Right lobe of liver (tissue), 6 donors: ENCODE data around the gene PTPRN2. TPM values are rescaled to one million over a fixed set of nuclear protein-coding genes. Genes with fewer than 3 reads are reported as not detected.
A peak's percentile ranks its signal among the peaks of the same experiment; 100 is the strongest.

Source experiments
- ATAC-seq, 4 donors: fragments of 200-7000 bp; cut with Tn5 transposase; one replicate each; pipeline ENCODE4 v1.9.1; 2020; ENCODE audit warnings: mild to moderate bottlenecking in 4 of 4, moderate library complexity in 4 of 4
- DNase-seq, 3 donors: peaks; one replicate each; pipeline ENCODE4 v3.0.0-alpha.2; 2020
- H3K27ac ChIP-seq, 3 donors: fragments of 200-600 bp; one replicate each; pipeline ENCODE4 v1.8.0; 2022
- H3K27me3 ChIP-seq, 2 donors: fragments of 200-600 bp; one replicate each; pipeline ENCODE4 v1.8.0; 2022
- H3K36me3 ChIP-seq, 4 donors: fragments of 200-600 bp; sonication (generic) in 1 of 4; one replicate each; pipeline versions ENCODE4 v1.5.1 to v1.8.0; 2017 to 2022; ENCODE audit warnings: control low read depth in 1 of 4
- H3K4me1 ChIP-seq, 4 donors: fragments of 200-600 bp; sonication (generic) in 1 of 4; one replicate each; pipeline versions ENCODE4 v1.5.1 to v1.8.0; 2017 to 2022; ENCODE audit warnings: control low read depth in 1 of 4
- H3K4me3 ChIP-seq, 3 donors: fragments of 200-600 bp; one replicate each; pipeline ENCODE4 v1.8.0; 2022
- H3K9me3 ChIP-seq, 4 donors: fragments of 200-600 bp; sonication (generic) in 1 of 4; one replicate each; pipeline versions ENCODE4 v1.5.1 to v1.8.0; 2017 to 2022; ENCODE audit warnings: control low read depth in 1 of 4
- CTCF ChIP-seq, 4 donors: fragments of 200-600 bp in 3 of 4; fragments of 450-650 bp in 1 of 4; IDR thresholded peaks; one replicate each; pipeline versions ENCODE4 v1.5.1 to v1.8.0; 2016 to 2022; ENCODE audit warnings: antibody characterized with exemption in 4 of 4, mild to moderate bottlenecking in 2 of 4
- POLR2A ChIP-seq: fragments of 450-650 bp; IDR thresholded peaks from one replicate; pipeline ENCODE4 v1.6.1; 2017; ENCODE audit warnings: antibody characterized with exemption, mild to moderate bottlenecking
- WGBS: methylation state at CpG from one replicate; pipeline ENCODE4 v1.1.6; 2018; ENCODE audit warnings: low coverage, low lambda C conversion rate; ENCODE audit not compliant: insufficient coverage; ENCODE audit errors: missing lambda C conversion rate; 5-methylcytosine and 5-hydroxymethylcytosine counted together
- intact Hi-C, 2 donors: fragments of 100-400 bp; cut with DNase I; formaldehyde crosslinking; loops; one replicate each; pipeline versions ENCODE4 v1.11.2 to v1.14.1; 2022
- total RNA-seq, 6 experiments: library from RNA; depleted of rRNA in 2 of 6; stranded (reverse); fragments of >200 nt in 2 of 6; fragmentation: NEBNext Ultra II Directional in 3 of 6; extraction: Animal tissue kit (Norgen Biotek cat#: 25700) in 3 of 6; gene quantifications; one replicate each; pipeline versions ENCODE4 v1.1.0 to v1.2.4, GENCODE V29; 2016 to 2023
- donor health status: DM: no; HTN: yes; CAD: no.
- donor health status: DM: no; HTN: no; CAD: no.
- donor health status: DM: no; HTN: no; CAD: no.
- donor health status: DM: no; HTN: yes; CAD: no.
- donor health status: DM: no; HTN: yes; CAD: no.

Gene PTPRN2
- total RNA-seq, 6 experiments from 2014 or later, result 0.15 to 0.87 (median 0.67) TPM

- intact Hi-C loops, result no loop called here
- TF ChIP-seq POLR2A (no peak), CTCF (IDR thresholded peaks at IDR 0.05) (no peak)
- Histone ChIP-seq H3K27me3 (no peaks in the 10 kb centered on the region), H3K9me3 (no peaks in the 10 kb centered on the region), H3K27ac (no peak overlapping the region), H3K36me3 (no peaks in the 10 kb centered on the region), H3K4me1 (no peaks in the 10 kb centered on the region), H3K4me3 (no peak overlapping the region)
- no peak for DNase-seq
- peak in 1 of 4 donors; percentile 12 for ATAC-seq
- WGBS, result 83% methylated on average over 3 of the region's 5 CpGs
Observed at GRCh38 chr7:158289761-158290523, 297.7 kb downstream of the PTPRN2 start.

GRCh38 chr7:158289231-158289630 is 298.4 kb downstream of the PTPRN2 start:
- DNase-seq (no peak), ATAC-seq (no peak)
- Histone ChIP-seq H3K4me1 (no peaks in the 10 kb centered on the region), H3K27me3 (no peaks in the 10 kb centered on the region), H3K27ac (no peak overlapping the region), H3K36me3 (no peaks in the 10 kb centered on the region), H3K9me3 (no peaks in the 10 kb centered on the region), H3K4me3 (no peak overlapping the region)
- WGBS, result 82% methylated on average over 2 of the region's 2 CpGs
- intact Hi-C loops, result no loop called here
- TF ChIP-seq CTCF (IDR thresholded peaks at IDR 0.05), result no peak
- no peak for TF ChIP-seq POLR2A

GRCh38 chr7:158286210-158286609 is 301.4 kb downstream of the PTPRN2 start:
- no peak overlapping the region for H3K27ac ChIP-seq
- TF ChIP-seq CTCF (IDR thresholded peaks at IDR 0.05) (no peak), POLR2A (no peak)
- DNase-seq, result no peak
- no peaks in the 10 kb centered on the region for H3K4me1 ChIP-seq
- H3K9me3 ChIP-seq, result no peaks in the 10 kb centered on the region
- no peaks in the 10 kb centered on the region for H3K36me3 ChIP-seq
- WGBS, result 61% methylated on average over 2 of the region's 2 CpGs
- H3K27me3 ChIP-seq, result no peaks in the 10 kb centered on the region
- intact Hi-C loops, result no loop called here
- ATAC-seq, result no peak
- H3K4me3 ChIP-seq, result no peak overlapping the region

- H3K9me3 ChIP-seq, result no peaks in the 10 kb centered on the region
- no peaks in the 10 kb centered on the region for H3K36me3 ChIP-seq
- no peak overlapping the region for H3K4me3 ChIP-seq
- H3K27me3 ChIP-seq, result no peaks in the 10 kb centered on the region
- DNase-seq (no peak), ATAC-seq (peak in 1 of 4 donors; percentile 13)
- WGBS, result no CpG with 5 or more reads among the region's 9 CpGs
- intact Hi-C loops, result no loop called here
- H3K27ac ChIP-seq, result no peak overlapping the region
- TF ChIP-seq CTCF (IDR thresholded peaks at IDR 0.05), result no peak
- H3K4me1 ChIP-seq, result no peaks in the 10 kb centered on the region
Observed at GRCh38 chr7:158285383-158285770, 302.2 kb downstream of the PTPRN2 start.
